K562 (cell line): Measurements from ENCODE around the gene ATP5PD. TPM values are rescaled to one million over a fixed set of nuclear protein-coding genes. Genes with fewer than 3 reads are reported as not detected.

Source experiments
- CCAR2 ChIP-seq: fragments of 200-400 bp; formaldehyde crosslinking; IDR thresholded peaks from 2 replicates; pipeline ENCODE4 v1.6.1; 2017; ENCODE audit warnings: mild to moderate bottlenecking, low read depth, low read length
- CTCFL ChIP-seq: IDR thresholded peaks from 2 replicates; pipeline ENCODE4 v1.6.1; 2011; ENCODE audit warnings: borderline replicate concordance, low read depth, mild to moderate bottlenecking, moderate library complexity, low read length; ENCODE audit not compliant: insufficient read depth, poor library complexity, severe bottlenecking
- FOXK2 ChIP-seq, 2 experiments: fragments of 450-650 bp; IDR thresholded peaks in 1 of 2; conservative IDR thresholded peaks in 1 of 2; 2 replicates each; pipeline ENCODE4 v1.6.1; 2016; ENCODE audit warnings: low read depth in 2 of 2, mild to moderate bottlenecking in 1 of 2
- LCOR ChIP-seq: sonication (generic); formaldehyde crosslinking; IDR thresholded peaks from 2 replicates; pipeline ENCODE4 v1.8.0; 2022; ENCODE audit warnings: mild to moderate bottlenecking, missing genetic modification reagents
- MAX ChIP-seq: sonication (generic); formaldehyde crosslinking; IDR thresholded peaks from 2 replicates; pipeline ENCODE4 v1.9.0; 2022; ENCODE audit warnings: mild to moderate bottlenecking, missing genetic modification reagents
- MBD1 ChIP-seq: fragments of 250-450 bp; sonication (Bioruptor Pico); IDR thresholded peaks from 2 replicates; pipeline ENCODE4 v1.8.0; 2022; ENCODE audit warnings: inconsistent platforms
- NCOA2 ChIP-seq, 2 experiments: fragments of 450-650 bp; IDR thresholded peaks; 2 replicates each; pipeline ENCODE4 v1.6.1; 2018; ENCODE audit warnings: mild to moderate bottlenecking in 2 of 2, moderate library complexity in 1 of 2; ENCODE audit not compliant: partially characterized antibody in 2 of 2
- NFATC3 ChIP-seq: fragments of 450-650 bp; IDR thresholded peaks from 2 replicates; pipeline ENCODE4 v1.6.1; 2017; ENCODE audit warnings: mild to moderate bottlenecking
- TFE3 ChIP-seq: fragments of 450-650 bp; formaldehyde crosslinking; IDR thresholded peaks from 2 replicates; pipeline ENCODE4 v1.4.0; 2020; ENCODE audit warnings: mild to moderate bottlenecking, mixed read lengths
- ZNF146 ChIP-seq: IDR thresholded peaks from one replicate; pipeline ENCODE4 v1.6.1; 2018; ENCODE audit warnings: missing compliant biosample characterization; ENCODE audit not compliant: unreplicated experiment
- ZNF384 ChIP-seq: IDR thresholded peaks from 2 replicates; pipeline ENCODE4 v1.6.1; 2012; ENCODE audit warnings: low read depth, low read length, improper control_type of control experiment
- ZNF609 ChIP-seq: sonication (generic); formaldehyde crosslinking; IDR thresholded peaks from 2 replicates; pipeline ENCODE4 v1.8.1; 2023; ENCODE audit warnings: missing genetic modification reagents, mild to moderate bottlenecking, borderline replicate concordance
- polyA plus RNA-seq, 8 experiments: library from polyadenylated mRNA; depleted of rRNA in 4 of 8; stranded (reverse) in 5 of 8; unstranded in 3 of 8; fragments of >200 nt; fragmentation: Nextera tagmentation in 2 of 8; fragmentation: Illumina TruSeq in 1 of 8; extraction: Ambion mirVana in 2 of 8; extraction: Trizol in 1 of 8; gene quantifications; 2 replicates each; pipeline versions ENCODE4 v1.2.1 to v1.2.3, GENCODE V29; 2011 to 2014; ENCODE audit warnings: inconsistent platforms in 1 of 8, missing spikeins in 1 of 8
- total RNA-seq, 7 experiments: library from RNA; depleted of rRNA in 6 of 7; stranded (reverse); fragments of >200 nt in 6 of 7; fragmentation: Illumina TruSeq in 2 of 7; extraction: Trizol in 2 of 7; gene quantifications; 2 replicates each; pipeline versions ENCODE4 v1.2.1 to v1.2.3, GENCODE V29; 2011 to 2021; ENCODE audit warnings: low replicate concordance in 1 of 7

Gene ATP5PD
- total and polyA plus RNA-seq, 9 of the 15 experiments (the other 6 are each of a cell fraction or from before 2014, with no cell fraction given), result 271 to 828 (median 432) TPM

- TF ChIP-seq CTCFL (peak; percentile 35), TFE3 (CRISPR knock-in tag) (no peak), MAX (peak; percentile 55), MBD1 (CRISPR knock-in tag) (peak; percentile 74; the same call in 1 of the 2 replicates), CCAR2 (no peak), LCOR (CRISPR knock-in tag) (0 out of 2 replicates have a peak, but pooled peaks have one; percentile 24), FOXK2 (conservative IDR thresholded peaks at IDR 0.05 in 1 of 2, IDR thresholded peaks at IDR 0.05 in 1 of 2; ENCODE audit: low read depth in 2 of 2) (peak; percentile 49 to 65; a peak in 2 of 4 replicates), ZNF146 (CRISPR knock-in tag) (no peak), NFATC3 (no peak), ZNF609 (no peak), ZNF384 (peak; percentile 84), NCOA2 (IDR thresholded peaks at IDR 0.05; ENCODE audit: partially characterized antibody in 2 of 2) (no peak)
Measured at GRCh38 chr17:75059369-75060345, 12.9 kb upstream of the ATP5PD start (continued).
